ENCODE measurements around the gene UTP4.

The UTP4 gene

GRCh38 chr16:69132424-69133252, at the start of gene UTP4, which contains the start of gene CHTF8:
UTP4 (plus strand) TSS chr16:69132649; CDS start chr16:69133460, 811 bp downstream.
CHTF8 (minus strand) TSS chr16:69132588; CDS start chr16:69121458, 11,130 bp downstream.
- DNase-seq (ENCODE audit: low spot score): peak; percentile 90

DNA sequence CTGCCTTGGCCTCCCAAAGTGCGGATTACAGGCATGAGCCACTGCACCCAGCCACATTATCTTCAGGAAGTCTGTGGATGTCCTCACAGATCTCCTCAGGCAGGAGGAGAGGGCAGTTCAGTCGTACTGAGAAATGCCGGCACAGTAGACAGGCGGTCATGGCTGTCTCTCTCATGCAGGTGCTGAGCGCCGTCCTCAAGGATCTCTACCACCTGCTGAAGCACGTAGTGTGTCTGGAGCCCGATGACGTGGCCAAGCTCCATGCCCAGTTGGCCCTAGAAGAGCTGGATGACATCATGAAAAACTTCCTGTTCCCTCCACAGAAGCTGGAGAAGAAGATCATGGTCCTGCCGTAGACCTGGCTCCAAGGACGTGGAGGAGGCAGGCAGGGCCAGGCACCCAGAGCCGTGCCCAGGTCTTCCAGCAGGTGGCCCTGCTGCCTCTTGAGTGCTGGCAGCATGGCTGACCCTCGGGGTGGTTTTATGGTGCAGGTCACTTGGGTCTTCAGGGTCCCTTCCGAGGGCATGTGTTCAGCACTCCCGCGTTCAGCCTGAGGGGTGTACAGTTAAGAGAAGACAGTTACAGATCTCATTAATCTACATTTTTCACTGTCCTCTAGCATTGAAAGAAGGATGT, 49.0 kb upstream of the UTP4 start:
- no peak for DNase-seq (ENCODE audit: low spot score)

GRCh38 chr16:69084289-69084688, 48.2 kb upstream of the UTP4 start:
- DNase-seq (ENCODE audit: low spot score): no peak

- DNase-seq (ENCODE audit: low spot score): no peak
These were observed 47.3 kb upstream of the UTP4 start for GRCh38 chr16:69085032-69085695.

GRCh38 chr16:69087161-69087581, 45.3 kb upstream of the UTP4 start:
- no peak for DNase-seq (ENCODE audit: low spot score)

DNA sequence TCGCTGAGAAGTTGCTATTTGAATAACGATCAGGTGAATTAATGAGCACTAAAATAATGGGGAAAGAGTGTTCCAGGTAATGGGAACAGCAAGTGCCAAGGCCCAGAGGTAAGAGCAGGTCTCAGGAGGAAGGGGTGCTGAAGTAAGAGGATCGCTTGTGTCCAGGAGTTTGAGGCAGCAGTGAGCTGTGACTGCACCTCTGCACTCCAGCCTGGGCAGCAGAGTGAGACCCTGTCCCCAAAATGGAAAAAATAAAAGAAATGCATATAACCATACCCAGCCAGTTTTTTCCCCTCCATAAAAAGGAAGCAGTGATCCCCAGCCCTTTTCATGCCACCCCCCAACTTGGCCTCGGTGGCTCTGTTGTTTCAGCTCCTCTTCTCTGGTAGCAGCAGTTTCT, 43.8 kb upstream of the UTP4 start:
- DNase-seq (ENCODE audit: low spot score): no peak

GRCh38 chr16:69089091-69089910, 43.1 kb upstream of the UTP4 start:
- DNase-seq (ENCODE audit: low spot score): no peak

- no peak for DNase-seq (ENCODE audit: low spot score)
These were observed 38.5 kb upstream of the UTP4 start for GRCh38 chr16:69093974-69094373.

- DNase-seq (ENCODE audit: low spot score): no peak
These were observed 37.9 kb upstream of the UTP4 start for GRCh38 chr16:69094501-69094900.

DNA sequence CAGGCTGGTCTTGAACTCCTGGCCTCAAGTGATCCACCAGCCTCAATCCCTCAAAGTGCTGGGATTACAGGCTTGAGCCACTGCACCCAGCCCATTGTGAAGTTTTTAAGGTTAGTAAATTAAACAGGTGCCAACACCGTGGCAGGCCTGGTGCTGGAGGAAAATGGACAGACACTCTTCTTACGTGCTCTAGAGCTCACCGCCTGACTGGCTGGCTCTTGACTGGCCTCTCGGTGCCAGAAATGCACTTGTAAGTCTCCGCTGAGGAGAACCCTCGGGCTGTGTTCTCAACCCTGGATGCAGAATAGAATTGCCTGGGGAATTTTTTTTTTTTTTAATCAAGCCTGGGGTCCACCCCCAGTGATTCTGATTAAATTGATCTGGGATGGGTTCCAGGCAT, 37.3 kb upstream of the UTP4 start:
- DNase-seq (ENCODE audit: low spot score): no peak

GRCh38 chr16:69100071-69100691, 32.3 kb upstream of the UTP4 start:
- DNase-seq (ENCODE audit: low spot score): no peak

DNA sequence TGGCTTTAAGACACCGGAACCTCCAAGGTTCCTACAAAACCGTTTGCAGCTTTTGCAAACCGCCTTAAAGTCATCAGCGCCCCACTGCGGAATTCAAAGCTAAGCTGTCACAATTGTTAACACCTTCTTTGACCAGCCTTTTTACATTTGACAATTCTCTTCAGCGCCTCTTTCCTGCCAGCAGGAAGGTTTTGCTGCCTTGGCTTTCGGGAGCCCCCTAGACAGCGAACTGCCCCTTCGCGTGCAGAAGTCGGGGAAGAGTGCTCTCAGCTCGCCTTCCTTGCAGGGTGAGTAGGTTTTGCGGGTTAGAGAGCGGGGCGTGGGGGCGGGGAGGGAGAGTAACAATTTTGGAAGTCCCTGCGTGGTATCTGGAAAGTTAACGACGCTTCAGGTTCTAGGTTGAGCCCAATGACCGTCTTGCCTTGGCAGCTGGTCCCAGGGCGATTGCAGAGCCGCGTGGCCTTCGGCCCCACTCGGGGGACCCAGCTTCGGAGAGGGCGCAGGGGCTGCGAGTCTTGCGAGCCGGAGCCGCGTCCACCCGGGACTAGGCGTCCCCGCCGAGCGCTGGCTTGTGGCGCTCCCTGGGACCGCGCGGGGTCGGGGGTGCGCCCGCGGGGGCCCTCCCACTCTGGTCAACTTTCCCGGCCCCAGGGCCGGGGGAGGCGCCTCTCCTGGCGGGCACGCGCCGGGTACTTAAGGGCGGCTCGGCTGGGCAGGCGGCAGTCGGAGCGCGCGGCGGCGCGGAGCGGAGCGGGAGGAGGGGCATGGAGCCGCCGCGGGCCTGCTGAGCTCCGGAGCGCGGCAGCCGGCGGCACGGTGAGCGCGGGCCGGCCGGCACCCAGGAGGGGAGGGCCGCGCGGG, 26.7 kb upstream of the UTP4 start, which contains the start of gene HAS3:
TSS of gene HAS3 (plus strand) at position 153 of the 861 bp plus-strand sequence. CDS start 3,743 bp downstream, outside the sequence.
- DNase-seq (ENCODE audit: low spot score): peak; percentile 71

- DNase-seq (ENCODE audit: low spot score): peak; percentile 46
These were observed 25.7 kb upstream of the UTP4 start for GRCh38 chr16:69106491-69107315.

- DNase-seq (ENCODE audit: low spot score): no peak
These were observed 25.0 kb upstream of the UTP4 start for GRCh38 chr16:69107316-69107962.

DNA sequence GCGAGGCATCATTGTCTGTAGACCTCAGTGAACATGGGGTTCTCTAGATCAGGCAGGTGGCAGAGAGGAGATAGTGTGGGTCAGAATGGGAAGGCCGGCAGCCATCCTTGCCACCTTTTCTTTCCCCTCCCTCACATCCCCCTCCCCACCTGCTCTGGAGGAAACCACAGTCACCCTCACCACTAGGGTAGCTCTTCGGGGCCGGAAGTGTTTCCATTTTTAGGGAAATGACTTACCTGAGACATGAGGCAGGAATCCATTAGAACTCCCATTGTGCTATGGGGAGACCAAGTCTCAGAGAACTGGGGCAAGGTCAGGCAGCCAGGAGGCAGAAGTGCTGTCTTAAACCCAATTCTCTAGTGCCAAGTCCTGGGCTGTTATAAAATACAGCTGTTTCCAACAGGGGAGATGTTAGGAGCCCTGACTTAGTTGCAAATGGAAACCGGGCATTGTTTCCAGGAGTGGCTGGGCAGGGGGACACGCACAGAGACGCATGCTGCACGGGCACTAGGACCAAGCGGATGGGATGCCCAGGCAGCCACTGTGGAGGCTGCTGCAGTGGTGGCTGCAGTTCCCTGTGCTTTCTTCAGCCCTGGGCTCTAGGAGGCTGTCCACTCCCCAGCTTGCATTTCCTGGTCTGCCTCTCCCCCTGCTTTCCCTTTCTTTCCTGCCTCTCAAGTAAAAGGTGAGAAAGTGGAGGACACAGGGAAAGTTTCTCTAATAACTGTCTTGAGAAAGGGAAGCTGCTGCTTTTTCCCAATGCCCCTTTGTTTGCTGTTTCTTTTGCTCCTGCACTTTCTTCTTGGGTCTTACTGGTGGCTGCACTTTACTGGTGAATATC, 24.2 kb upstream of the UTP4 start:
- DNase-seq (ENCODE audit: low spot score): no peak

- no peak for DNase-seq (ENCODE audit: low spot score)
These were observed 23.6 kb upstream of the UTP4 start for GRCh38 chr16:69108905-69109252.

GRCh38 chr16:69109486-69110270, 22.8 kb upstream of the UTP4 start:
- no peak for DNase-seq (ENCODE audit: low spot score)
